Hepatocyte (in vitro differentiated cells): ENCODE results near the gene GABRA4.

Experiments
- EZH2 ChIP-seq: fragments of 200-600 bp; sonication (generic); IDR thresholded peaks from 2 replicates; pipeline ENCODE4 v1.6.1; 2016; ENCODE audit warnings: antibody characterized with exemption, mild to moderate bottlenecking, borderline replicate concordance
- TF ChIP-seq, protein P1 (sequence below): fragments of 200-600 bp; sonication (generic); IDR thresholded peaks from 2 replicates; pipeline ENCODE4 v1.5.1; 2016; ENCODE audit warnings: antibody characterized with exemption, mild to moderate bottlenecking; ENCODE audit not compliant: poor library complexity

DNA sequence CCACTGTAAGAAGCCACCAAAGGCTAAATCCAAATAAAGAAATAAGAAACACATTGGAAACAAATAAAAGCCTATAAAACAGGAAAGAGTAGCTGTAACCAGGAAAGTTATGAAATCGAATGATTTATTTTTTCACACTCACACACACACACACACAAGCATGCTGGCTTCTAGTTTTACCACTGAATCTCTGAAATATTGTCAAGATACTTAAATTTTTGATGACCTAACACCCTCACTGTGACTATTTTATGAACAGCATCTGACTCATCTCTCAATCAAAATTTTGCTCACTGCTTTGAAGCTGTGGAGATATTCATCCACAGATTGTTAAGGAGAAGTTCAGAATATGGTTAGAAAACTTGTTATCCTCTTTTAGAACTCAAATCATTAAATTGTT lies 24.1 kb upstream of the GABRA4 start:
- no peak for TF ChIP-seq EZH2
- TF ChIP-seq, protein P1, sequence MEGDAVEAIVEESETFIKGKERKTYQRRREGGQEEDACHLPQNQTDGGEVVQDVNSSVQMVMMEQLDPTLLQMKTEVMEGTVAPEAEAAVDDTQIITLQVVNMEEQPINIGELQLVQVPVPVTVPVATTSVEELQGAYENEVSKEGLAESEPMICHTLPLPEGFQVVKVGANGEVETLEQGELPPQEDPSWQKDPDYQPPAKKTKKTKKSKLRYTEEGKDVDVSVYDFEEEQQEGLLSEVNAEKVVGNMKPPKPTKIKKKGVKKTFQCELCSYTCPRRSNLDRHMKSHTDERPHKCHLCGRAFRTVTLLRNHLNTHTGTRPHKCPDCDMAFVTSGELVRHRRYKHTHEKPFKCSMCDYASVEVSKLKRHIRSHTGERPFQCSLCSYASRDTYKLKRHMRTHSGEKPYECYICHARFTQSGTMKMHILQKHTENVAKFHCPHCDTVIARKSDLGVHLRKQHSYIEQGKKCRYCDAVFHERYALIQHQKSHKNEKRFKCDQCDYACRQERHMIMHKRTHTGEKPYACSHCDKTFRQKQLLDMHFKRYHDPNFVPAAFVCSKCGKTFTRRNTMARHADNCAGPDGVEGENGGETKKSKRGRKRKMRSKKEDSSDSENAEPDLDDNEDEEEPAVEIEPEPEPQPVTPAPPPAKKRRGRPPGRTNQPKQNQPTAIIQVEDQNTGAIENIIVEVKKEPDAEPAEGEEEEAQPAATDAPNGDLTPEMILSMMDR = no peak
